ENCODE data around the gene ERBB4. TPM values are rescaled to one million over a fixed set of nuclear protein-coding genes. Genes with fewer than 3 reads are reported as not detected.

Gene ERBB4
- total and polyA plus RNA-seq, 2 of the 8 experiments (the other 6 are each of a cell fraction or from before 2014, with no cell fraction given): 0.34 to 1.3 TPM

DNA sequence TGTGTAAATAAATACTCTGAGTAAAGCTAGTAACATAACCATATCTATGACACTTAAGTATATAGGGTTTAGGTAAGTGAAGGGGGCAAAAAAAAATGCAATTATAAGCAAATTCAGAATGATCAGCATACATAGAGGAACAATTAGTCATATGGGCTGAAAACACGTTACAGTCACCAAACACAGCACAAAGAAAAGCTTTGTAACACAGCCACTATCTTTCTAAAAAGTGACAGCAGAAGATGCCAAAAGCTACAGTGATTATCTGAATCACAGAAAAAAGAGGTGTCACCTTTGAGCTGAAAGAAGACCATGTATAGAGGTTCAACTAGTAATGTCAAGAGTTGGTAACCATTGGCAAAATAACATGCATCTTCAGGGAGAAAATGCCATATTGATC lies 115.5 kb downstream of the ERBB4 start:
- H3K9me3 ChIP-seq (ENCODE audit: insufficient read depth in 2 of 2, low read depth in 1 of 2, low read length in 1 of 2): no peaks in the 10 kb centered on the region
- no peak overlapping the region for H3K56ac ChIP-seq (replicated peaks; ENCODE audit: insufficient read length, low read depth, low read length)
- H3K4me1 ChIP-seq (replicated peaks in 1 of 4; ENCODE audit: control insufficient read depth in 3 of 4, insufficient read depth in 4 of 4, low read length in 3 of 4): peaks cover 0 to 12% (median 3%) of the 10 kb centered on the region in 4 experiments; a peak in 2 of 7 replicates
- H3K23me2 ChIP-seq (ENCODE audit: low read depth, low read length): no peaks in the 10 kb centered on the region
- H3K79me1 ChIP-seq (ENCODE audit: low read depth, low read length): no peaks in the 10 kb centered on the region
- 90% methylated on average over 1 of the region's 1 CpG; no CpG with 5 or more reads in 1 of the 2 experiments for WGBS, 2 experiments (ENCODE audit: extremely low coverage in 1 of 2, insufficient coverage in 1 of 2, insufficient read length in 1 of 2, insufficient replicate concordance in 2 of 2, low coverage in 1 of 2, low lambda C conversion rate in 2 of 2, missing lambda C conversion rate in 1 of 2)
- no peak overlapping the region for H4K91ac ChIP-seq (replicated peaks; ENCODE audit: insufficient read length, low read length)
- no peak overlapping the region for H2BK12ac ChIP-seq (ENCODE audit: low read depth, low read length)
- H3K36me3 ChIP-seq (ENCODE audit: control insufficient read depth in 2 of 4, insufficient read depth in 4 of 4, low read length in 3 of 4): no peaks in the 10 kb centered on the region
- no peak overlapping the region for H3K4ac ChIP-seq (replicated peaks; ENCODE audit: insufficient read length, low read depth, low read length)
- no peak overlapping the region for H2BK5ac ChIP-seq (ENCODE audit: low read depth, low read length)
- H3K27me3 ChIP-seq (replicated peaks in 1 of 4; ENCODE audit: control insufficient read depth in 3 of 4, extremely low read depth in 1 of 4, insufficient read depth in 3 of 4, low read length in 3 of 4): no peaks in the 10 kb centered on the region
- H2AK5ac ChIP-seq (ENCODE audit: low read depth, low read length): no peak overlapping the region
- no peak overlapping the region for H3K9ac ChIP-seq (replicated peaks in 1 of 4; ENCODE audit: extremely low read depth in 1 of 4, low read depth in 3 of 4, low read length in 3 of 4)
- TF ChIP-seq TAF7 (optimal IDR thresholded peaks at IDR 0.05; ENCODE audit: borderline replicate concordance, low read depth, low read length) (no peak), SAP30 (IDR thresholded peaks at IDR 0.05; ENCODE audit: insufficient read depth, insufficient replicate concordance, low read length) (no peak)
- TF ChIP-seq, protein P1, sequence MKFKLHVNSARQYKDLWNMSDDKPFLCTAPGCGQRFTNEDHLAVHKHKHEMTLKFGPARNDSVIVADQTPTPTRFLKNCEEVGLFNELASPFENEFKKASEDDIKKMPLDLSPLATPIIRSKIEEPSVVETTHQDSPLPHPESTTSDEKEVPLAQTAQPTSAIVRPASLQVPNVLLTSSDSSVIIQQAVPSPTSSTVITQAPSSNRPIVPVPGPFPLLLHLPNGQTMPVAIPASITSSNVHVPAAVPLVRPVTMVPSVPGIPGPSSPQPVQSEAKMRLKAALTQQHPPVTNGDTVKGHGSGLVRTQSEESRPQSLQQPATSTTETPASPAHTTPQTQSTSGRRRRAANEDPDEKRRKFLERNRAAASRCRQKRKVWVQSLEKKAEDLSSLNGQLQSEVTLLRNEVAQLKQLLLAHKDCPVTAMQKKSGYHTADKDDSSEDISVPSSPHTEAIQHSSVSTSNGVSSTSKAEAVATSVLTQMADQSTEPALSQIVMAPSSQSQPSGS (IDR thresholded peaks at IDR 0.05; ENCODE audit: low read length): no peak
- FAIRE-seq (no peak), DNase-seq (ENCODE audit: low read depth in 1 of 2, low spot score in 2 of 2) (no peak)
- no peak overlapping the region for H3K18ac ChIP-seq (ENCODE audit: extremely low read depth, low read length)
- H4K5ac ChIP-seq (ENCODE audit: insufficient read length, low read depth, low read length): no peak overlapping the region
- H2BK20ac ChIP-seq (ENCODE audit: low read length): no peak overlapping the region
- no peak overlapping the region for H2AFZ ChIP-seq (ENCODE audit: low read length)
- ChIA-PET POLR2A (ENCODE audit: partially characterized antibody) (no interaction called here), CTCF (ENCODE audit: partially characterized antibody) (no interaction called here)
- no peak overlapping the region for H3K27ac ChIP-seq (ENCODE audit: low read depth, low read length)
- no peaks in the 10 kb centered on the region for H4K20me1 ChIP-seq (replicated peaks in 1 of 2; ENCODE audit: control insufficient read depth in 1 of 2, insufficient read depth in 2 of 2, low read length in 2 of 2)
- H3K4me3 ChIP-seq (ENCODE audit: extremely low read depth in 1 of 4, insufficient read depth in 2 of 4, low read depth in 3 of 4, low read length in 4 of 4): no peak overlapping the region
- no peaks in the 10 kb centered on the region for H3K79me2 ChIP-seq (ENCODE audit: control insufficient read depth in 1 of 2, insufficient read depth in 2 of 2, low read length in 2 of 2)
- no peak overlapping the region for H3K23ac ChIP-seq (ENCODE audit: insufficient read length)
- no peak overlapping the region for H3K14ac ChIP-seq (ENCODE audit: insufficient read length)
- no peak overlapping the region for H2BK15ac ChIP-seq (ENCODE audit: low read length)
- H2BK120ac ChIP-seq (replicated peaks; ENCODE audit: low read depth, low read length): no peak overlapping the region
- no peak overlapping the region for H4K8ac ChIP-seq (ENCODE audit: extremely low read depth, insufficient read depth, low read length)
- H3K4me2 ChIP-seq (ENCODE audit: insufficient read depth in 1 of 2, low read depth in 2 of 2, low read length in 2 of 2): no peak overlapping the region
